ENCODE data around the gene PHF14.

GRCh38 chr7:10973061-10973941 lies at the start of gene PHF14:
- TF ChIP-seq EZH2phosphoT487 (IDR thresholded peaks at IDR 0.05; ENCODE audit: insufficient read depth, low read depth) (no peak), EZH2 (IDR thresholded peaks at IDR 0.05; ENCODE audit: insufficient read depth, poor library complexity, severe bottlenecking) (no peak)

Measured in GM23248 (cell line).